Measurements from ENCODE around the gene CORO1C.
"Not testable (repeated sequence)": the region's sequence is repeated elsewhere in the genome, so short reads cannot be mapped to it uniquely, and the experiment has no call there.

The CORO1C gene

DNA sequence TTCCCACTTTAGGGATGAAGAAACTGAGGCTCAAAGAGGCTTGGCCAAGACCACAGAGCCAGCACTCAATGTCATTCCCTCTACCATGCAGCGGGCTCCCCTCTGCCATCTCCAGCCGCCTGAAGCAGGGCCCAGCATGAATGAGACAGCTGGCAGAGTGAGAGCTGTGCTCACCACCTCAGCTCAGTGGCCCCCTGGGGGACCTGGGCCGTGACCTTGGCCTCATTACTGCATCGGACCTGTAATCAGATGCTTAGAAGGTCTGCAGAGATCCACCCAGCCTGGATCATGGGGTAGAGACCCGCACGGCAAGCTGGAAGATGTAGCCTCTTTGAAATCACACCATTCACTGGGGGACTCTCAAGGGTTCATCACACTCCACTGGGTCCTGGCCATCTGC lies 22.7 kb upstream of the CORO1C start:
- no peak for DNase-seq (ENCODE audit: low read depth, low spot score)

DNA sequence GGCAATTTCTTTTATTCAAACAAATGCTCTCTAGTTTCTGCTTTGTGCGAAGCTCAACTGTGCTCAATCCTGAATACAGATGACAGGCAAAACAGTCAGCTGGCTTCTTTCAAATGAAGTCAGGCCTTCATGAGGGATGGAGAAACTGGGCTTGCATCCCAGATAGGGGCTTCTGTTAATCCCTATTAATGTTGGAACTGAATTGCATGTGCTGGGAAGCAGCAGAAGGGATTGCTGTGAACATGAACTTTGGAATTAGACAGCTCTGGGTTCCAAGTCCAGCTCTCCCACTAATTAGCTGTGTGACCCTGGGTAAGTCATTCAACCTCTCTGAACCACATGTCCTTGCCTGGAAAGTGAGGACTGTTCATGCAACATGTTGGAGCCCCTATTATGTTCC lies 21.1 kb upstream of the CORO1C start:
- no peak for DNase-seq (ENCODE audit: low read depth, low spot score)

DNA sequence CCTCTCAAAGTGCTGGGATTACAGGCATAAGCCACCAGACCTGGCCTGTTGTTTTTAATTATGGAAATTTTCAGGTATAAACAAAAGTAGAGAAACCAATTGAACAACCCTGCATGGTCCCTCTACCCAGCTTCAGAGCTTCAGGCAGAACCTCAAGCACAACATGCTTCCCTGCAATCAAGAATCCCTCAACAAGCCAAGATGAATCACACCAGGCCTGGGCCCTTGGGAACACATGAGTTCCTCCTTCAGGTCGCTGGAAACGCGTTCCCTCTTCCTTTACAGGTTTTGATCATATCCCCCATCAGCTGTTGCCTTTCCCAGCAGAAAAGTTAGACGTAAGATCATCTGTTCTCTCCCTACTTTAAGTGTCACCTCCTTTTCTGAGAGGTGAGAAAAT lies 20.5 kb upstream of the CORO1C start:
- DNase-seq (ENCODE audit: low read depth, low spot score), result no peak

DNA sequence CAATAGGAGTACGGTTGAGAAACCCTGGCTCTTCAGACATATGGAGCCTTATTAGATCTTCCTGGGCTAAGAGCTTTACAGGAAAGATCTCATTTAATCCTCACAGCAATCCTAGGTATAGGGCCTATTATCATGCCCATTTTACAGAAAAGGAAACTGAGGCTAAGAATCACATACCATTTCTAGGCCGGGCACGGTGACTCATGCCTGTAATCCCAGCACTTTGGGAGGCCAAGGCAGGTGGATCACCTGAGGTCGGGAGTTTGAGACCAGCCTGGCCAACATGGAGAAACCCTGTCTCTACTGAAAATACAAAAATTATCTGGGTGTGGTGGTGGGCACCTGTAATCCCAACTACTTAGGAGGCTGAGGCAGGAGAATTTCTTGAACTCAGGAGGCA lies 19.7 kb upstream of the CORO1C start:
- DNase-seq (ENCODE audit: low read depth, low spot score), result not testable (repeated sequence)

DNA sequence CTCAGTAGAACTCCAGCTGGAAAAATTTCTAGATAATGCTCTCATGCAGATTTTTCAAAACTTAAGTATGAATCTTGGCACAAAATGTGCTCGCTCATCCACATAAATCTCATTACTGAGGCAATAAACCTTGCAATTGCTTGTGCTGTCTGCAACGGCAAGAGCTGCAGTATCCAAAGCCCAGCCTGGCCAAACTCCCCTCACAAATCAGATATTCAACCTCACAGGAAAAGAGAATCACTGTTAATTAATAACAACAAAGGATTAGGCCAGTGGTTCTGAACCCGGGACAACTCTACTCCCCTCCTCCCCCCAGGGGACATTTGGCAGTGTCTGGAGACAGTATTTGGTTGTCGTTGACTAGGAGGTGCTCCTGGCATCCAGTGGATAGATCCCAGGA lies 19.2 kb upstream of the CORO1C start:
- no peak for DNase-seq (ENCODE audit: low read depth, low spot score)

DNA sequence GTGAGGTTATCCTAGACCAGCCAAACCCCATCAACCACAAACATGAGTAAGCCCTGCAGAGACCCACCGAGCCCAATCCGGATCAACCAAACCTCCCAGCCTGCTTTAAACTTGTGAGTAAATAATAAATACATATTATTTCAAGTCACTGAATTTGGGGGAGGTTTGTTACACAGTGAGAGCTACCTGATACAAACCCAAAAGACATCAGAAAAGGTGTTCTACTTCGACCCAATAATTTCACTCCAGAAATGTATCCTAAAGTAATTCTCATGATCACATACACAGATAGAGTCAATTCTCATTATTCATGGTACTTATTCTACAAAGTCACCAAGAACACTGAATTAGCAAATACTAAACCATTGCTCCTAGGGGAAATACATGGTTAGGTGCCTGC lies 16.2 kb upstream of the CORO1C start:
- DNase-seq (ENCODE audit: low read depth, low spot score), result no peak

DNA sequence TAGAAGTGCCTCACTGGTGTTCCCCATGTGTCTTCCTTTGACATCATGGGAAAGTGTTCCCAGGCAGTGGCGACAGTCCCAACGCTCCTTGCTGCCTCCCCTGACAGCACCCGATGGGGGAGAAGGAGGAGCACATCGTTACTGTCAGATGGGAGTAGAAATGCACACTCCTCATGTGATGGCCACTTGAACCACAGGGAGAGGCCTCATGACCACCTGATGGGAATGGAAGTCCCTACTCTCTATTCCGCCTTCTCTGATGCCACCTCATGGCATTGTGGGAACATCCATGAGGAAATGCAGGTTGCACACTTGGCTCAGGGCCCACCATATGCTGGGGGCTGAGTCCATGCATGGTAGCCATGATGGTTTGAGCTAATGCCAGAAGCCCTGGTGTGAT lies 14.3 kb upstream of the CORO1C start:
- no peak for DNase-seq (ENCODE audit: low read depth, low spot score)

DNA sequence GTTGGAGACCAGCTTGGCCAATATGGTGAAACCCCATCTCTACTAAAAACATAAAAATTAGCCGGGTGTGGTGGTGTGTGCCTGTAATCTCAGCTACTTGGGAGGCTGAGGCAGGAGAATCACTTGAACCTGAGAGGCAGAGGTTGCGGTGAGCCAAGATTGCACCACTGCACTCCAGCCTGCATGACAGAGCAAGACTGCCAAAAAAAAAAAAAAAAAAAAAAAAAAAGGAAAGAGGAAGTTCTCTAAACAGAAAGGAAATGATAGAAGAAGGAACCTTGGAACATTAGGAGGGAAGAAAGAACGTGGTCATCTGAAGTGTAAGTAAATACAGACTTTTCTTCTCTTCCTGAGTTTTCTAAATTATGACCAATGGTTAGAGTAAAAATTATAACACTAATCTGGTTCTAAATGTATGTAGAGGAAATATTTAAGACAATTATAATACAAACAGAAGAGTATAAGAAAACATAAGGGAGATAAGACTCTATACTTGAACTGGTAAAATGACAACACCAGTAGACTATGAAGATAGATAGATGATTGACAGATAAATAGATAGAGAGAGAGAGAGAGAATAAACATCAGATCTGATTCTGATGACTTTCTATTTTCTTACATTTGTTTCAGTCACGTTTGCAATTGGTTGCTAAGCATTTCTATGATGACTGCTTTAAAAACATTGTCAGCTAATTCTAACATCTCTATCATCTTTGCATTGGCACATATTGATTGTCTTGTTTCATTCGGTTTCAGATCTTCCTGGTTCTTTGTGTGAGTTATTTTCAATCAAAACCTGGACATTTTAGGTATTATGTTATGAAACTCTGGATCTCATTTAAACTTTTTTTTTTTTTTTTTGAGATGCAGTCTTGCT lies 12.9 kb upstream of the CORO1C start:
- no peak for DNase-seq (ENCODE audit: low read depth, low spot score)

DNA sequence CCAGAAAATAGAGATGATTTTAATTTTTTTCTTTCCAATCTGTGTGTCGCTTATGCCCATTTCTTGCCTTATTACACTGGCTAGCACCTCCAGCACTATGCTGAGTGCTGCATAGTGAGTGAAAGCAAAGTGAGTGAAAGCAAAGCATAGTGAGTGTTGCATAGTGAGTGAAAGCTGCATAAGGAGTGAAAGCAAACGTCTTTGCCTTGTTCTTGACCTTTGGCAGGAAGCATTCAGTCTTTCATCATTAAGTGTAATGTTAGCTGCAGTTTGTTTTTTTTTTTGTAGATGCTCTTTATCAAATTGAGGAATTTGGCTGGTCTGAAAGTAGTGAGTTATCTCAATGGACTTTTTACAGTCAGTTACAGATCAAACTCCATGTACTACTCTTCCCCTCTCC lies 6.9 kb upstream of the CORO1C start:
- DNase-seq (ENCODE audit: low read depth, low spot score), result no peak

DNA sequence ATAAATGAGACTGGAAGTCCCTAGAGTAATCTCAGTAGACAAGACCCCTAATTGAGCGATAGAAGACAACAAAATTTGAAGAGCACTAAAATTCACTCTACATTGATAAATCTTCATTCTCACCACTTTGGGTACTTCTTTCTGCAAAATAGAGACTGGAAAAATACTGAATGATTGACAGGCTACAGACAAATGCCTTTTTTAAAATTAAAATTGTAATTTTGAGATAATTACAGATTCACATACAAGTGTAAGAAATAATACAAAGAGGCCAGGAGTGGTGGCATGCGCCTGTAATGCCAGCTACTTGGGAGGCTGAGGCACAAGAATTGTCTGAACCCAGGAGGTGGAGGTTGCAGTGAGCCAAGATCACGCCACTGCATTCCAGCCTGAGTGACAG lies 4.5 kb upstream of the CORO1C start:
- DNase-seq (ENCODE audit: low read depth, low spot score), result no peak

DNA sequence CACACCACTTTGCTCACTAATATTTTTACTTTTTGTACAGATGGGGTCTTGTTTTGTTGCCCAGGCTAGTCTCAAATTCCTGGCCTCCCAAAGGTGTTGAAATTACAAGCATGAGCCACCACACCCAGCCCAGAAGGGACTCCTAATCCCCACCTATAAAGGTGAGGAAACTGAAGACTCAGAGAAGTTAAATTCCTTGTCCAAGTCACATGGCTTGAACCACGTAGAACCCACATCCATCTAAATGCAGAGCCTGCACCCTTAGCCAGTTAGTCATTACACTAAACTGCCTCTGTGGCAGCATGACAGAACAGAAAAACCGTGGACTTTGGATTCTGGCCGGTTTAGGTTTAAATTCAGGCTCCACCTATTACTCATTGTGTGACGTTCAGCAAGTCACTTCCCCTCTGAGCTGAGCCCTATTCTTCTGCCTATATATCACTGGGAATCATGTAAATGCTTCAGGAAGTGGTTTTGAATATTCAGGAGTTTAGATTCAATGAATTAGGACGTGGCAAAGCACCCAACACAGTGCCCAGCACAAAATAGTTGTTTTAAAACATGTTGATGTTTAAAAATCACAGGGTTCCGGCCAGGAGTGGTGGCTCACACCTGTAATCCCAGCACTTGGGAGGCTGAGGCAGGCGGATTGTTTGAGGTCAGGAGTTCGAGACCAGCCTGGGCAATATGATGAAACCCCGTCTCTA lies 3.0 kb upstream of the CORO1C start:
- DNase-seq (ENCODE audit: low read depth, low spot score), result no peak

DNA sequence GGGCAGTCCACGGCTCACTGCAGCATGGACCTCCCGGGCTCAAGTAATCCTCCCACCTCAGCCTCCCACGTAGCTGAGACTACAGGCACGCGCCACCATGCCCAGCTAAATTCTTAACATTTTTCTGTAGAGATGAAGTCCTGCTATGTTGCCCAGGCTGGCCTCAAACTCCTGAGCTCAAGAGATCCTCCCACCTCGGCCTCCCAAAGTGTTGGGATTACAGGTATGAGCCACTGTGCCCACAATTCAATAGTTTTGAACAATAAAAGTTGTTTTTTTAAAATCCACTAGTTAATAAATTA lies 1.9 kb upstream of the CORO1C start:
- not testable (repeated sequence) for DNase-seq (ENCODE audit: low read depth, low spot score)

DNA sequence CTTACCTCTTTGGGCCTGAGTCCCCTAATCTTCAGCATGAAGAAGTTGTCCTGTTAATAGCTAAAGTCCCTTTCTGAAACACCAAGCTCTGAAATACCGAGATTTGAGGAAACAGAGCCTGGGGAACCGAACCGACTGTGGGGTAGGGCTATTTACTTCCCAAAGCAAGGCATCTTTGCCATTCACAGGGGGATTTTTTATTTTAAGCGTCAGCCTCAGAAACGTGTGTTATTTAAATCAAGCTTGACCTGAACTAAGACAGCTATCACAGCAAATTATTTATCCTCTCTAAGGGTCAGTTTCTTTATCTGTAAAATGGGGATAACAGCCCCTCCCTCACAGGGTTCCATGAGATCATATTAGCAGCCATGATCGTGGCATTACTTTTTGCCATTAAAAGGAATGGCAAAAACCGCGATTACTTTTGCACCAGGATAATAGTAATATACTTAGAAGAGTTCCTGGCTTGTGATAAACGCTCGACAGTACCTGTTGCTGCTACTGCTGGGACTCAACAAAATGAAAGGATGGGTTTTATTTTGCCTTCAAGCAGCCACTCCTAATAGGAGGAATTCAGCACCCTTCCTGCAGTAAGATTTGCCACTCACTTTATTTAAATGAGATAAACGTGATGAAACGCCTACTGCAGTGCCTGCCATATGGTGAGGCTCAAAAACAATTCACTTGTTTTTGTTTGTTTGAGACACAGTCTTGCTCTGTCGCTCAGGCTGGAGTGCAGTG lies 1.3 kb upstream of the CORO1C start:
- DNase-seq (ENCODE audit: low read depth, low spot score), result no peak

DNA sequence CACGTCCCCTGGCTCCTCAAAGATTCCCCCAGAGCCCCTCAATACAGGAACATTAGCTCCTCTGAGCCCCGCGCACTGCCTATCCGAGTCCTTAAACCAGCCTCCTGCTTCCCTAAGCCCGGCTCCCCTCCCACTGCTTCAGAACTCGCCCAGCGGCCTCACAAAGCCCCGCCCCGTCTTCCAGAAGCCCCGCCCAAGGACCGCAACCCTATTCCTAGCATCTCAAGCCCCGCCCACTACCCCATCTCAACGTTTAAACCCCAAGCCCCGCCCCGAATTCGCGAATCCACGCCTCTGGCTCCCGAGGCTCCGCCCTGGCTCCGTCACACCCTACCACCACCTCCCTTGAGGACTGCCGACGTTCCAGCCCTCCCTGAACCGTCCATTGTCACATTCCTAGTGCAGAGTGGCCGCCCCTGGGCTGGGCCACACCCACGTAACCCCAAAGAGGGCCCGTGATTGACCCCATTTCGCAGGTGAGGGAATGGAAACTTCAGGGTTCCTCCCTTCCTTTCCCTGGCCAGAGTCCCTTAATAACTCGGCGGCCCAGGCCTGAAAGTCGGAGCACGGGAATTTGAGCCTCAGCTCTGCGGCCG lies 646 bp upstream of the CORO1C start:
- DNase-seq (ENCODE audit: low read depth, low spot score), result peak; percentile 88

DNA sequence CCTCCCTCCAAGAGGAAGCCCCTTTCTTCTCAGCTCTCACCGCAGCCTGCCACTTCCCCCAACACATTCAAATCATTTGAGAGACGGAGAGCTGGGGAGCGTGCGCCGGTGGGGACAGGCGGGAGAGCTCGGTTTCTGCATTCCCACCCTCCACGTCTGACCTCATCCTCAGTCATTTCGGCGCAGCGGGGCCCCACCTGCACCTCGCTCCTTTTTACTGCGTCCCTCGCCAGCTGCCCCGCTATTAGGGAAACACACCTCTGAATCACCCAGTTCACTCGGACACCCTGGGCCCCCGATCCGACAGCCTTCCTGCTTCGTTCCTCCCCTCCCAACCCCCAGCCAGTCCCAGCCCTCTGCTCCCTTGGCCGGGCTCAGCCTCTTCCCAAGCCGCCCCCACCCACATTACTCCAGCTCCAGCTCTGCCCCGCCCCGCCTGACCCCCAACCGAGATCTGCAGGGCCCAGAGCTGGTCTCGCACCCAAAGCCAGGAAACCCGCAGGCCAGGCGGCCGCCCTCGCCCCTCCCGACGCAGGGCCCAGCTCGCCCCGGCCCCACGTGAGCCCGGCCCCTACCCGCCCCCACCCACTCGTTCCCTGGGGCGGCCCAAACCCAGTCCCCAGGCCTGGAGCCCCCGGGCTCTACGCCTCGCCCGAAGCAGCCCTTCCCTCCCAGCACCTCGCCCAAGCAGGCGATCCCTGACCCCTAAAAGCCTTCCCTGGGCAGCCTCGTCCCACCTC lies 783 bp downstream of the CORO1C start:
- no peak for DNase-seq (ENCODE audit: low read depth, low spot score)

DNA sequence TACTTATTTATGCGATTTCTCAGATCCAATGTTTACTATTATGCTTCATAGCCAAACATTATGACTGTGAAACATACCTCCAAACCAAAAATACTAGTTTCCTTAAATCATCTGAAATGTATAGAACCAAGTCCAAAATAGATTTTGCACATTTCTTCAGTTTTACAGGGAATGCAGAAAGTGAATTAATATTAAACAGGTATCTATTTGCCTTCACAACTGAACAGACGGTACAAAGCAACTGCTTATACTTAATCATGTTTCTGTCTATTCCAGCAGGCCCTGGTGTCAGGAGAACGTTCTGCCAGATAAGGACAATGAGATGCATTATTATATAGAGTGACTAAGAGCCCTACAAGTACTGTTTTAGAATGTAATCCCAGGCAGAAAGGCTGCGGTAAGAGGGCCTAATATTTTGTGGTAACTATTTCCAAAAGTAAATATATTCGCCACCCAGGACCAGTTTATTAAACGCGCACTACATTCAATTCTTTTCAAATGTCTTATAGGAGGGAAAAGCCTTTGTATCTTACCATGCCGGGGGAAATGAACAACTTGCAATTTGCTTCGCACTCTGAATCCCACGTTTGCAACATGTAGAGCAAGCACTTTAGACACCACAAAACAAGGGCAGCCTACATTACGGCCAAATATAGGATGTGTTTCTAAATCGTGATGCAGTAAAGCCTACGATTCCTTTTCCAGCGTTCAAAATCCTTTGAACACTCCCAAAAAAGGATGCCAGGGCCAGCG lies 1.5 kb downstream of the CORO1C start:
- DNase-seq (ENCODE audit: low read depth, low spot score), result no peak

DNA sequence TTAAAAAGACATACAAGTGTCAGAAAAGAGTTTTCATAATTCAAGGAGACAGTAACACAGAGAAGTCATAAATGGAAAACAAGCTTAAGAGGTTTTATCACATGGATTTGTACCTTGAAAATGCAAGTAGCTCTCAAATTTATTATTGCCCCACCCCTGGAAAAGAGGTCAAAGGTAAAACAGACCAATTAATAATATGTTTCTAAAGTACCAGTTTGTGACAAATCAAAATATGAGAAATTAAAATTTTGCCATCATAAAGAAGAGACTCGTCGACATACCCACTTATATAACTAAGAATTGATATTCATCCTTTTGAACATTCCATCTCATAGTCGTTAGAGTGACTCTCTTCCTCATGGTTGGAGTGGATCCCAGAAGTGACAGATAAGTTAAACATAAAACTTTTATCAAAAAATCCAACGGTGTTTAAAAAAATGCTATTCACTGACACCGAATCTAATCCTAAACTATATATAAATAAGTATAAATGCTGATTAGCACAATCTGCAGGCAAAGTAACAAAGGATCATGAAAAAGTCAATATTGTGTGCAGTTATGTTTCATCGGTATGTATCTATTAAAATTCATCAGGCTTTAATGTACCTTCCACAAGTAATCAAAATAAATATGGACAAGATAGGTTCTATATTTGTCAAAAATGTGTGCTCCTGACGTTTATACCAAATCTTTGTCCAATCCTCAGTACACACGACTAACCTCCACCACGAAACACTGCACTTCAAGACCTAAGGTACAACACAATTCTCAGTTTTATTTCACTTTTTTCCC lies 2.3 kb downstream of the CORO1C start:
- no peak for DNase-seq (ENCODE audit: low read depth, low spot score)

DNA sequence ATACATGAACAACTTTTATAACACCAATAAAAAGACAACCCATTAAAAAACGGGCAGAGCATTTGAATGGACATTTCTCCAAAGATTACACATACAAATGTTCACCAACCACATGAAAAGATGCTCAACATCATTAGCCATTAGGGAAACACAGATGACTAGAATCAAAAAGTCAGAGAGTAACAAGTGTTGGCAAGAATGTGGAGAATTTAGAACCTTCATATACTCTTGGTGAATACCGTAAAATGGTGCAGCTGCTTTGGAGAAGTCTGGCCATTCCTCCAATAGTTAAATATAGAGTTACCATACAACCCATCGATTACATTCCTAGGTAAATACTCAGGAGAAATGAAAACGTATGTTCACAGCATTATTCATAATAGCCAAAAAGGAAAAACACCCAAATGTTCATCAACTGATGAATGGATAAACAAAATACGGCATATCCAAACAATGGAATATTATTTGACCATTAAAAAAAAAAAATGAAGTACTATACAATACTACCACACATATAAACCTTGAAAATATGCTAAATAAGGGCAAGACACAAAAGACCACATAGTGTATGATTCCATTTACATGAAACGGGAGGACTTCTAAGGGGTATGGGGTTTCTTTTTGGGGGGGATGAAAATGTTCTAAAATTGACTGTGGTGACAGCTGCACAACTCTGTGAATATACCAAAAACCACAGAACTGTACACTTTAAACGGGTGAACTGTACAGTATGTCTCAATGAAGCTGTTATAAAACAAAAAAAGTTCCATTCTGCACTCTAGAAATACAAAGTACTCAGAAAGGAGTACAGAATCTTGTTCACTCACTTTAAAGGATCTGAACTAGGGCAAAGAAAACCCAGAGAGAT lies 3.2 kb downstream of the CORO1C start:
- no peak for DNase-seq (ENCODE audit: low read depth, low spot score)

DNA sequence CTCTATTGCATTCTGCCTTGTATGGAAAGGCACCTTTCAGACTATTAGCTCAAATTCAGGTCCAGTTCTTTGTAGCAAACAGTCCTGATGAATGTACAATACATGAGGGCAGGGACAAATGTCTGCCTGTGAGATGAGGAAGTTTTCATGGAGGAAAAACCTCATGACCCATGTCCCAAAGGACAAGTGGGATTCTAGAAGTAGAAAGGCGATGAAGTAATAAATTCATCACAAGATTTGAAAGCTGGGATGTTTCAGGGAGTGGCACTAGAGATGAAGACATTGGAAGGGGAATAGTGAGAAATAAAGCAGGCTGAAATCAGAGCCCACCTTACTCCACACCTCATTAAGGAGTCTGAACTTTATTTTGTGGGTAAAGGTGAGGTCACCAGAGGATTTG lies 4.2 kb downstream of the CORO1C start:
- DNase-seq (ENCODE audit: low read depth, low spot score), result no peak

All from activated CD4-positive, CD25-positive, alpha-beta regulatory T cell treated with anti-CD3 and anti-CD28 coated beads, Interleukin-2, amount 50 U/mL, for 16 hours (primary cell).